ENCODE results near the gene OR10H5.
"Not testable (repeated sequence)": the region's sequence is repeated elsewhere in the genome, so short reads cannot be mapped to it uniquely, and the experiment has no call there.

OR10H5 gene

GRCh38 chr19:15769586-15769985 is 17.9 kb upstream of the OR10H5 start:
- no peak for TF ChIP-seq CTCF (IDR thresholded peaks at IDR 0.05; ENCODE audit: extremely low read depth, insufficient read depth, missing control alignments)
- no peak for DNase-seq (ENCODE audit: low spot score)
- in situ Hi-C loops (cut with MboI; ENCODE audit: low pct_unique_long_range_greater_than_20kb, low sequenced_read_pairs, unreplicated experiment), result no loop called here

GRCh38 chr19:15774159-15774558 is 13.3 kb upstream of the OR10H5 start:
- DNase-seq (ENCODE audit: low spot score); in situ Hi-C loops (cut with MboI; ENCODE audit: low pct_unique_long_range_greater_than_20kb, low sequenced_read_pairs, unreplicated experiment): not testable (repeated sequence)

- TF ChIP-seq CTCF (IDR thresholded peaks at IDR 0.05; ENCODE audit: extremely low read depth, insufficient read depth, missing control alignments), result no peak
- in situ Hi-C loops (cut with MboI; ENCODE audit: low pct_unique_long_range_greater_than_20kb, low sequenced_read_pairs, unreplicated experiment), result no loop called here
- no peak for DNase-seq (ENCODE audit: low spot score)
Measured at GRCh38 chr19:15775249-15775648, 12.2 kb upstream of the OR10H5 start.

GRCh38 chr19:15776264-15776663 is 11.2 kb upstream of the OR10H5 start:
- no peak for TF ChIP-seq CTCF (IDR thresholded peaks at IDR 0.05; ENCODE audit: extremely low read depth, insufficient read depth, missing control alignments)
- in situ Hi-C loops (cut with MboI; ENCODE audit: low pct_unique_long_range_greater_than_20kb, low sequenced_read_pairs, unreplicated experiment), result no loop called here
- no peak for DNase-seq (ENCODE audit: low spot score)

- no peak for TF ChIP-seq CTCF (IDR thresholded peaks at IDR 0.05; ENCODE audit: extremely low read depth, insufficient read depth, missing control alignments)
- DNase-seq (ENCODE audit: low spot score), result no peak
- in situ Hi-C loops (cut with MboI; ENCODE audit: low pct_unique_long_range_greater_than_20kb, low sequenced_read_pairs, unreplicated experiment), result no loop called here
Measured at GRCh38 chr19:15776991-15777970, 10.2 kb upstream of the OR10H5 start.

- no peak for TF ChIP-seq CTCF (IDR thresholded peaks at IDR 0.05; ENCODE audit: extremely low read depth, insufficient read depth, missing control alignments)
- in situ Hi-C loops (cut with MboI; ENCODE audit: low pct_unique_long_range_greater_than_20kb, low sequenced_read_pairs, unreplicated experiment), result no loop called here
- no peak for DNase-seq (ENCODE audit: low spot score)
Measured at GRCh38 chr19:15779756-15780476, 7.5 kb upstream of the OR10H5 start.
